MM.1S (cell line): ENCODE data around the gene VAV3.
"Not testable (repeated sequence)": the region's sequence is repeated elsewhere in the genome, so short reads cannot be mapped to it uniquely, and the experiment has no call there.

Source experiments
- DNase-seq: peaks from one replicate; pipeline ENCODE4 v3.0.0-alpha.2; 2015
- H2AFZ ChIP-seq: fragments of 300-600 bp; sonication (generic); 2 replicates; pipeline ENCODE4 v1.6.0; 2016; ENCODE audit warnings: antibody characterized with exemption, low read length
- H3F3A ChIP-seq: fragments of 300-600 bp; sonication (generic); 2 replicates; pipeline ENCODE4 v1.6.1; 2016; ENCODE audit warnings: mild to moderate bottlenecking, antibody characterized with exemption, low read length, moderate library complexity, mixed read lengths; ENCODE audit not compliant: insufficient read depth
- H3K27ac ChIP-seq: fragments of 300-600 bp; sonication (generic); 2 replicates; pipeline ENCODE4 v1.5.1; 2016; ENCODE audit warnings: mild to moderate bottlenecking, low read length
- H3K27me3 ChIP-seq: fragments of 300-600 bp; sonication (generic); replicated peaks from 2 replicates; pipeline ENCODE4 v1.6.0; 2016; ENCODE audit warnings: low read length; ENCODE audit not compliant: insufficient read depth
- H3K36me3 ChIP-seq: fragments of 300-600 bp; sonication (generic); replicated peaks from 2 replicates; pipeline ENCODE4 v1.6.1; 2016; ENCODE audit warnings: mild to moderate bottlenecking, low read length, mixed read lengths; ENCODE audit not compliant: insufficient read depth
- H3K4me1 ChIP-seq: fragments of 300-600 bp; sonication (generic); 2 replicates; pipeline ENCODE4 v1.6.1; 2016; ENCODE audit warnings: low read length, mixed read lengths
- H3K4me2 ChIP-seq: fragments of 300-600 bp; sonication (generic); 2 replicates; pipeline ENCODE4 v1.6.0; 2016; ENCODE audit warnings: low read depth, low read length
- H3K4me3 ChIP-seq: fragments of 300-600 bp; sonication (generic); 2 replicates; pipeline ENCODE4 v1.5.1; 2016; ENCODE audit warnings: low read length, mixed read lengths
- H3K79me2 ChIP-seq: fragments of 300-600 bp; sonication (generic); 2 replicates; pipeline ENCODE4 v1.6.1; 2016; ENCODE audit warnings: mixed run types, low read length, mixed read lengths
- H3K9ac ChIP-seq: fragments of 300-600 bp; sonication (generic); 2 replicates; pipeline ENCODE4 v1.6.1; 2016; ENCODE audit warnings: low read length, mixed read lengths
- H3K9me2 ChIP-seq: fragments of 300-600 bp; sonication (generic); replicated peaks from 2 replicates; pipeline ENCODE4 v1.6.1; 2016; ENCODE audit warnings: mild to moderate bottlenecking, low read length, mixed read lengths; ENCODE audit not compliant: insufficient read depth
- H3K9me3 ChIP-seq: fragments of 300-600 bp; sonication (generic); replicated peaks from 2 replicates; pipeline ENCODE4 v1.6.1; 2016; ENCODE audit warnings: mild to moderate bottlenecking, low read length, mixed read lengths; ENCODE audit not compliant: insufficient read depth
- H4K20me1 ChIP-seq: fragments of 300-600 bp; sonication (generic); 2 replicates; pipeline ENCODE4 v1.6.1; 2016; ENCODE audit warnings: mild to moderate bottlenecking, low read length, moderate library complexity, mixed read lengths; ENCODE audit not compliant: insufficient read depth
- EZH2 ChIP-seq: fragments of 300-600 bp; sonication (generic); optimal IDR thresholded peaks from 2 replicates; pipeline ENCODE3; 2017; ENCODE audit warnings: low read depth, mild to moderate bottlenecking, antibody characterized with exemption, low read length, mixed read lengths
- EZH2phosphoT487 ChIP-seq: fragments of 300-600 bp; sonication (generic); IDR thresholded peaks from 2 replicates; pipeline ENCODE4 v1.6.1; 2018; ENCODE audit warnings: antibody characterized with exemption, low read length
- TF ChIP-seq, protein P1 (sequence below): fragments of 300-600 bp; sonication (generic); IDR thresholded peaks from 2 replicates; pipeline ENCODE4 v1.5.1; 2016; ENCODE audit warnings: antibody characterized with exemption, low read length, mixed read lengths

VAV3 gene

GRCh38 chr1:107657356-107657755, 307.6 kb downstream of the VAV3 start:
- H3F3A ChIP-seq: no peaks in the 10 kb centered on the region
- DNase-seq: no peak
- no peaks in the 10 kb centered on the region for H3K27me3 ChIP-seq
- H2AFZ ChIP-seq: no peak overlapping the region
- H4K20me1 ChIP-seq: no peaks in the 10 kb centered on the region
- H3K9me2 ChIP-seq: no peaks in the 10 kb centered on the region
- H3K9me3 ChIP-seq: no peaks in the 10 kb centered on the region
- H3K4me3 ChIP-seq: no peak overlapping the region
- no peaks in the 10 kb centered on the region for H3K36me3 ChIP-seq
- no peaks in the 10 kb centered on the region for H3K79me2 ChIP-seq
- no peaks in the 10 kb centered on the region; the same call in 1 of the 2 replicates for H3K4me1 ChIP-seq
- TF ChIP-seq, protein P1, sequence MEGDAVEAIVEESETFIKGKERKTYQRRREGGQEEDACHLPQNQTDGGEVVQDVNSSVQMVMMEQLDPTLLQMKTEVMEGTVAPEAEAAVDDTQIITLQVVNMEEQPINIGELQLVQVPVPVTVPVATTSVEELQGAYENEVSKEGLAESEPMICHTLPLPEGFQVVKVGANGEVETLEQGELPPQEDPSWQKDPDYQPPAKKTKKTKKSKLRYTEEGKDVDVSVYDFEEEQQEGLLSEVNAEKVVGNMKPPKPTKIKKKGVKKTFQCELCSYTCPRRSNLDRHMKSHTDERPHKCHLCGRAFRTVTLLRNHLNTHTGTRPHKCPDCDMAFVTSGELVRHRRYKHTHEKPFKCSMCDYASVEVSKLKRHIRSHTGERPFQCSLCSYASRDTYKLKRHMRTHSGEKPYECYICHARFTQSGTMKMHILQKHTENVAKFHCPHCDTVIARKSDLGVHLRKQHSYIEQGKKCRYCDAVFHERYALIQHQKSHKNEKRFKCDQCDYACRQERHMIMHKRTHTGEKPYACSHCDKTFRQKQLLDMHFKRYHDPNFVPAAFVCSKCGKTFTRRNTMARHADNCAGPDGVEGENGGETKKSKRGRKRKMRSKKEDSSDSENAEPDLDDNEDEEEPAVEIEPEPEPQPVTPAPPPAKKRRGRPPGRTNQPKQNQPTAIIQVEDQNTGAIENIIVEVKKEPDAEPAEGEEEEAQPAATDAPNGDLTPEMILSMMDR: no peak
- no peak for TF ChIP-seq EZH2
- no peak for TF ChIP-seq EZH2phosphoT487
- H3K9ac ChIP-seq: no peak overlapping the region
- H3K27ac ChIP-seq: no peak overlapping the region
- no peak overlapping the region for H3K4me2 ChIP-seq

- no peaks in the 10 kb centered on the region; the same call in 1 of the 2 replicates for H3K4me1 ChIP-seq
- peak overlapping the region; percentile 15; the same call in 1 of the 2 replicates for H3K4me2 ChIP-seq
- H3K36me3 ChIP-seq: no peaks in the 10 kb centered on the region
- H4K20me1 ChIP-seq: no peaks in the 10 kb centered on the region
- no peak overlapping the region for H2AFZ ChIP-seq
- no peak overlapping the region for H3K9ac ChIP-seq
- no peak overlapping the region for H3K4me3 ChIP-seq
- peak; percentile 42 for DNase-seq
- no peak for TF ChIP-seq EZH2phosphoT487
- TF ChIP-seq, protein P1: no peak
- TF ChIP-seq EZH2: no peak
- H3F3A ChIP-seq: no peaks in the 10 kb centered on the region
- no peaks in the 10 kb centered on the region for H3K9me2 ChIP-seq
- H3K79me2 ChIP-seq: no peaks in the 10 kb centered on the region
- H3K27ac ChIP-seq: no peak overlapping the region
- H3K27me3 ChIP-seq: no peaks in the 10 kb centered on the region
- H3K9me3 ChIP-seq: no peaks in the 10 kb centered on the region
Measured at GRCh38 chr1:107653765-107654164, 311.2 kb downstream of the VAV3 start.

DNA sequence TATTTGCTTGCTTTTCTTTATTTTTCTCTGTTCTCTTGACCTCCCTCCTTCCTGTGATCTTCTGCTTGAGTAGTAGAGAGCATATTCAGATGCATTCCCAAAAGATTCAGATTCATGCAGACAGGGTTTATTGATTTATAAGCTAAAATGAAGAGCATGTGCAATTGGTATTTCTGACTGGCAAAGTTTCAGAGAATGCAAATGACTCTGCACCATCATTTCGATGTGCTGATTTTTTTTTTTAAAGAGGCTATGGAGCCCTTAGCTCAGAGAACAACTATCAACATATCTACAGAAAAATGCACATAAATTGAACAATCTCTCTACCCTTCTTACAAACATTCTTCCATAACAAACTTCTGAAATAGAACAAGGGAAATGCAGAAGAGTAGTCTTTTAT, 312.0 kb downstream of the VAV3 start:
- no peak for DNase-seq
- H3K27ac ChIP-seq: no peak overlapping the region
- H3K4me3 ChIP-seq: no peak overlapping the region
- H3K4me2 ChIP-seq: no peak overlapping the region
- no peaks in the 10 kb centered on the region for H3K9me3 ChIP-seq
- no peaks in the 10 kb centered on the region for H4K20me1 ChIP-seq
- H3K36me3 ChIP-seq: no peaks in the 10 kb centered on the region
- no peaks in the 10 kb centered on the region for H3K9me2 ChIP-seq
- no peak overlapping the region for H2AFZ ChIP-seq
- TF ChIP-seq EZH2 (no peak), EZH2phosphoT487 (no peak)
- TF ChIP-seq, protein P1: no peak
- H3F3A ChIP-seq: no peaks in the 10 kb centered on the region
- H3K4me1 ChIP-seq: no peaks in the 10 kb centered on the region; the same call in 1 of the 2 replicates
- H3K27me3 ChIP-seq: no peaks in the 10 kb centered on the region
- H3K9ac ChIP-seq: no peak overlapping the region
- no peaks in the 10 kb centered on the region for H3K79me2 ChIP-seq

GRCh38 chr1:107650825-107651224, 314.2 kb downstream of the VAV3 start:
- not testable (repeated sequence) for H3K36me3 ChIP-seq, H3K79me2 ChIP-seq, DNase-seq, H3K9me3 ChIP-seq, H3K27ac ChIP-seq, H3K9me2 ChIP-seq, H3F3A ChIP-seq, H4K20me1 ChIP-seq, H3K4me1 ChIP-seq, H3K27me3 ChIP-seq, H2AFZ ChIP-seq, H3K4me2 ChIP-seq, H3K9ac ChIP-seq, H3K4me3 ChIP-seq
